CD14-positive monocyte (primary cell): ENCODE results near the gene HSPA4. TPM values are rescaled to one million over a fixed set of nuclear protein-coding genes. Genes with fewer than 3 reads are reported as not detected.

ENCODE experiments used
- DNase-seq, 3 donors: peaks; one replicate each; pipeline ENCODE4 v3.0.0-alpha.2; 2011 to 2022
- H2AFZ ChIP-seq: 2 replicates; pipeline ENCODE4 v1.6.0; 2012; ENCODE audit warnings: mild to moderate bottlenecking, low read depth, low read length, inconsistent platforms; ENCODE audit not compliant: insufficient read depth, poor library complexity, severe bottlenecking
- H3K27ac ChIP-seq, 2 donors: 1 replicate in 1 of 2; 2 replicates in 1 of 2; pipeline ENCODE4 v1.5.1; 2012 to 2013; ENCODE audit warnings: low read length in 2 of 2, control low read depth in 1 of 2, inconsistent platforms in 1 of 2, low read depth in 1 of 2, mild to moderate bottlenecking in 1 of 2
- H3K27me3 ChIP-seq, 2 donors: one replicate each; pipeline versions ENCODE4 v1.6.0 to v1.6.1; 2011 to 2013; ENCODE audit warnings: low read length in 2 of 2; ENCODE audit not compliant: control insufficient read depth in 2 of 2, insufficient read depth in 2 of 2
- H3K36me3 ChIP-seq, 2 donors: replicated peaks in 1 of 2; 1 replicate in 1 of 2; 2 replicates in 1 of 2; pipeline versions ENCODE4 v1.5.1 to v1.6.1; 2012 to 2013; ENCODE audit warnings: low read length in 2 of 2, control low read depth in 1 of 2, inconsistent platforms in 1 of 2, mild to moderate bottlenecking in 1 of 2; ENCODE audit not compliant: insufficient read depth in 2 of 2, control insufficient read depth in 1 of 2
- H3K4me1 ChIP-seq, 2 donors: 1 replicate in 1 of 2; 2 replicates in 1 of 2; pipeline versions ENCODE4 v1.5.1 to v1.6.1; 2012 to 2013; ENCODE audit warnings: low read length in 2 of 2, control low read depth in 1 of 2, inconsistent platforms in 1 of 2, mild to moderate bottlenecking in 1 of 2, moderate library complexity in 1 of 2; ENCODE audit not compliant: insufficient read depth in 2 of 2, control insufficient read depth in 1 of 2
- H3K4me2 ChIP-seq: replicated peaks from 2 replicates; pipeline ENCODE3; 2012; ENCODE audit warnings: low read length, moderate library complexity, mild to moderate bottlenecking; ENCODE audit not compliant: poor library complexity, severe bottlenecking; ENCODE audit errors: extremely low read depth
- H3K4me3 ChIP-seq, 3 experiments: fragments of 200-600 bp in 1 of 3; sonication (generic) in 1 of 3; replicated peaks in 1 of 3; 1 replicate in 2 of 3; 2 replicates in 1 of 3; pipeline ENCODE4 v1.5.1; 2011 to 2013; ENCODE audit warnings: low read length in 3 of 3, mild to moderate bottlenecking in 3 of 3, control low read depth in 2 of 3, low read depth in 2 of 3, inconsistent platforms in 1 of 3, moderate library complexity in 1 of 3
- H3K79me2 ChIP-seq: 2 replicates; pipeline ENCODE4 v1.6.0; 2012; ENCODE audit warnings: mild to moderate bottlenecking, control low read depth, inconsistent platforms, low read length, moderate library complexity; ENCODE audit not compliant: insufficient read depth
- H3K9ac ChIP-seq: 2 replicates; pipeline ENCODE4 v1.6.0; 2017; ENCODE audit warnings: low read length, mild to moderate bottlenecking; ENCODE audit not compliant: insufficient read depth, poor library complexity, severe bottlenecking
- H3K9me3 ChIP-seq, 2 donors: replicated peaks in 1 of 2; 1 replicate in 1 of 2; 2 replicates in 1 of 2; pipeline versions ENCODE4 v1.5.1 to v1.6.1; 2012 to 2013; ENCODE audit warnings: low read length in 2 of 2, control low read depth in 1 of 2; ENCODE audit not compliant: control insufficient read depth in 1 of 2, insufficient read depth in 1 of 2
- H4K20me1 ChIP-seq: 2 replicates; pipeline ENCODE4 v1.6.0; 2012; ENCODE audit warnings: mild to moderate bottlenecking, low read length, control low read depth, moderate library complexity; ENCODE audit not compliant: insufficient read depth
- H3K27ac Mint-ChIP-seq, 7 donors: one replicate each; pipeline ENCODE4 v1.8.0; 2020; ENCODE audit warnings: mild to moderate bottlenecking in 7 of 7, mixed read lengths in 7 of 7, moderate library complexity in 6 of 7, inconsistent platforms in 2 of 7
- H3K27me3 Mint-ChIP-seq, 3 donors: one replicate each; pipeline ENCODE4 v1.8.0; 2021 to 2022; ENCODE audit warnings: low read depth in 3 of 3, mild to moderate bottlenecking in 3 of 3, mixed read lengths in 3 of 3, moderate library complexity in 3 of 3, inconsistent platforms in 1 of 3
- H3K36me3 Mint-ChIP-seq, 2 donors: one replicate each; pipeline ENCODE4 v1.8.0; 2020; ENCODE audit warnings: mixed read lengths in 2 of 2, inconsistent platforms in 1 of 2, mild to moderate bottlenecking in 1 of 2
- H3K4me1 Mint-ChIP-seq: one replicate; pipeline ENCODE4 v1.8.0; 2020; ENCODE audit warnings: mild to moderate bottlenecking, mixed read lengths
- H3K4me3 Mint-ChIP-seq, 2 donors: one replicate each; pipeline ENCODE4 v1.8.0; 2020; ENCODE audit warnings: mild to moderate bottlenecking in 2 of 2, mixed read lengths in 2 of 2, moderate library complexity in 1 of 2
- H3K9me3 Mint-ChIP-seq, 7 donors: one replicate each; pipeline ENCODE4 v1.8.0; 2020 to 2022; ENCODE audit warnings: mixed read lengths in 7 of 7, mild to moderate bottlenecking in 6 of 7, moderate library complexity in 6 of 7, inconsistent platforms in 2 of 7
- whole genome bisulfite sequencing: methylation state at CpG from one replicate; pipeline ENCODE4 v1.1.5; 2013; ENCODE audit warnings: missing lambda C conversion rate; ENCODE audit not compliant: insufficient coverage; 5-methylcytosine and 5-hydroxymethylcytosine counted together
- intact Hi-C, 2 donors: fragments of 100-400 bp; cut with micrococcal nuclease; formaldehyde crosslinking; loops; one replicate each; pipeline versions ENCODE4 v1.15.0 to v1.15.1; 2023
- polyA plus RNA-seq, 3 donors: library from polyadenylated mRNA; depleted of rRNA in 1 of 3; unstranded in 2 of 3; stranded (reverse) in 1 of 3; fragments of 300-500 nt in 2 of 3; fragments of >200 nt in 1 of 3; fragmentation: Illumina TruSeq in 2 of 3; gene quantifications; 1 replicate in 2 of 3; 2 replicates in 1 of 3; pipeline ENCODE4 v1.2.3, GENCODE V29; 2012 to 2021
- TF ChIP-seq, protein P1 (sequence below): fragments of 200-600 bp; IDR thresholded peaks from one replicate; pipeline ENCODE4 v1.8.0; 2022; ENCODE audit warnings: antibody characterized with exemption, mild to moderate bottlenecking

HSPA4 gene
- polyA plus RNA-seq, 3 donors = 15.7 to 52.0 (median 27.7) TPM

DNA sequence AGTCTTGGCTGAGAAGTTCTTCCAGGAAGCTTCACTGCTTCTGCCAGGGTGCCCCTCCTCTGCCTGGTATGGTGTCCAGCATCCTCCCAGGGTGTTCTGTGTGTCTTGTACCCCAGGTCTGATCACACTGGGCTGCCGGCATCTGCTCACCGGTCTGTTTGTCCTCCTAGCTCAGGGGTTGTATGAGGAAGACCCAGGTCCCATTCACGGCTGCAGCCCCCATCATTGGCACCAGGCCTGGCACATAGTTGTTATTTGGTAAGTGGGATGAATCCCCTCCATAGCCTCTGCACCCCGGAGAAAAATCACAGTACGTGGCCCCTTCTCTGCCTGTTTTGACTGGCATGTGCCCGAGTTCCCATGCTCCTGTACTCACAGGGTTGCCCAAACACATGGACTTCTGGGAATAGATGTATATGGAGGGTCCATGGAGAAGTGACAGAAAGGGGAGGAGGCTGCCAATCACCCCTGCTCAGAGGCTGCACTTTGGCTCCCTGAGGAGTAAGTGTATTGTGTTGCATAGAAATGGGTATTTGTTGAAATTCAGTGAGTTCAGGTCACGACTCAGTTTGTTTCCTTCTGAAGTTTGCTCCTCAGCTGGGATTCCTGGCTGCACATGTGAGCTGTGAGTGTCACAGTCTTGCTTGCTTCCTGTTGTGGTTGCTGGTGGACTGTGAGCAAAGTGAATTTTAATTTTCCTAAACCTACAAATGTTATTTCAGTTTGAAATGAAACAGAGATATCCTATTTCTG lies 96.2 kb downstream of the HSPA4 start:
- Histone ChIP-seq H3K4me2 (no peak overlapping the region), H3K4me1 (no peaks in the 10 kb centered on the region), H3K79me2 (no peaks in the 10 kb centered on the region), H3K9ac (no peak overlapping the region), H3K27me3 (no peaks in the 10 kb centered on the region), H3K27ac (no peak overlapping the region), H3K4me3 (no peak overlapping the region), H3K9me3 (peaks cover 0 to 8% of the 10 kb centered on the region in 2 donors), H3K36me3 (no peaks in the 10 kb centered on the region), H2AFZ (no peak overlapping the region), H4K20me1 (no peaks in the 10 kb centered on the region)
- intact Hi-C loops = no loop called here
- H3K9me3 Mint-ChIP-seq = peaks cover 9 to 16% (median 12%) of the 10 kb centered on the region in 7 donors
- no peak overlapping the region for H3K27ac Mint-ChIP-seq
- DNase-seq = no peak
- H3K36me3 Mint-ChIP-seq = no peaks in the 10 kb centered on the region
- no peak overlapping the region for H3K4me3 Mint-ChIP-seq
- peaks cover 28% of the 10 kb centered on the region for H3K4me1 Mint-ChIP-seq
- TF ChIP-seq, protein P1, sequence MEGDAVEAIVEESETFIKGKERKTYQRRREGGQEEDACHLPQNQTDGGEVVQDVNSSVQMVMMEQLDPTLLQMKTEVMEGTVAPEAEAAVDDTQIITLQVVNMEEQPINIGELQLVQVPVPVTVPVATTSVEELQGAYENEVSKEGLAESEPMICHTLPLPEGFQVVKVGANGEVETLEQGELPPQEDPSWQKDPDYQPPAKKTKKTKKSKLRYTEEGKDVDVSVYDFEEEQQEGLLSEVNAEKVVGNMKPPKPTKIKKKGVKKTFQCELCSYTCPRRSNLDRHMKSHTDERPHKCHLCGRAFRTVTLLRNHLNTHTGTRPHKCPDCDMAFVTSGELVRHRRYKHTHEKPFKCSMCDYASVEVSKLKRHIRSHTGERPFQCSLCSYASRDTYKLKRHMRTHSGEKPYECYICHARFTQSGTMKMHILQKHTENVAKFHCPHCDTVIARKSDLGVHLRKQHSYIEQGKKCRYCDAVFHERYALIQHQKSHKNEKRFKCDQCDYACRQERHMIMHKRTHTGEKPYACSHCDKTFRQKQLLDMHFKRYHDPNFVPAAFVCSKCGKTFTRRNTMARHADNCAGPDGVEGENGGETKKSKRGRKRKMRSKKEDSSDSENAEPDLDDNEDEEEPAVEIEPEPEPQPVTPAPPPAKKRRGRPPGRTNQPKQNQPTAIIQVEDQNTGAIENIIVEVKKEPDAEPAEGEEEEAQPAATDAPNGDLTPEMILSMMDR = no peak
- 83% methylated on average over 3 of the region's 7 CpGs for WGBS
- peaks cover 0 to 2% (median 0%) of the 10 kb centered on the region in 3 donors for H3K27me3 Mint-ChIP-seq

DNA sequence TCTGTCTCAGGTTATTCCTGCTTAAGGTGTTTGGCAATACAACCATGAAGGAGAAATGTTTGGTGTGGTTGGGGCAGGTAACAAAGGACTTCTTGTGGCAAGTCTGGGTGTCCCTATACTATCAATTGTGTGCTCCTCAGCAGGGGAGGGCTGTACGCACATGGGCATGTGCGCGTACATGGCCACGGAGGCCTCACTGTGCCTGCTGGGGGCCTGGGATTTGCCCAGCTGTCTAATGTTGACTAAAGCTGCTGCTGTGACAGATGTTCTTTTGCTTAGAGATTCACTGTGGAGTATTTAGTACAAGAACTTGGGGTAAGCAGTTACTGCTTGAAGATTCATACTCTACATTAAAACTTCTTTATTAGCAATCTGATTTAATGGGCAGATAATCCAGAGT lies 97.5 kb downstream of the HSPA4 start:
- Mint-ChIP-seq H3K27me3 (peaks cover 0 to 2% (median 0%) of the 10 kb centered on the region in 3 donors), H3K9me3 (peaks cover under 1 to 4% (median 4%) of the 10 kb centered on the region in 7 donors), H3K4me1 (peaks cover 28% of the 10 kb centered on the region), H3K27ac (no peak overlapping the region), H3K36me3 (no peaks in the 10 kb centered on the region), H3K4me3 (no peak overlapping the region)
- TF ChIP-seq, protein P1 = no peak
- no peaks in the 10 kb centered on the region for H3K79me2 ChIP-seq
- H4K20me1 ChIP-seq = no peaks in the 10 kb centered on the region
- H3K9ac ChIP-seq = no peak overlapping the region
- H3K4me2 ChIP-seq = no peak overlapping the region
- peaks cover 0 to 4% of the 10 kb centered on the region in 2 donors for H3K9me3 ChIP-seq
- H3K27ac ChIP-seq = no peak overlapping the region
- WGBS = no CpG with 5 or more reads among the region's 4 CpGs
- no peaks in the 10 kb centered on the region for H3K36me3 ChIP-seq
- DNase-seq = no peak
- intact Hi-C loops = no loop called here
- H3K27me3 ChIP-seq = no peaks in the 10 kb centered on the region
- H3K4me3 ChIP-seq = no peak overlapping the region
- no peak overlapping the region for H2AFZ ChIP-seq
- H3K4me1 ChIP-seq = no peaks in the 10 kb centered on the region
